ENCODE data around the gene EPPIN.

Gene EPPIN

DNA sequence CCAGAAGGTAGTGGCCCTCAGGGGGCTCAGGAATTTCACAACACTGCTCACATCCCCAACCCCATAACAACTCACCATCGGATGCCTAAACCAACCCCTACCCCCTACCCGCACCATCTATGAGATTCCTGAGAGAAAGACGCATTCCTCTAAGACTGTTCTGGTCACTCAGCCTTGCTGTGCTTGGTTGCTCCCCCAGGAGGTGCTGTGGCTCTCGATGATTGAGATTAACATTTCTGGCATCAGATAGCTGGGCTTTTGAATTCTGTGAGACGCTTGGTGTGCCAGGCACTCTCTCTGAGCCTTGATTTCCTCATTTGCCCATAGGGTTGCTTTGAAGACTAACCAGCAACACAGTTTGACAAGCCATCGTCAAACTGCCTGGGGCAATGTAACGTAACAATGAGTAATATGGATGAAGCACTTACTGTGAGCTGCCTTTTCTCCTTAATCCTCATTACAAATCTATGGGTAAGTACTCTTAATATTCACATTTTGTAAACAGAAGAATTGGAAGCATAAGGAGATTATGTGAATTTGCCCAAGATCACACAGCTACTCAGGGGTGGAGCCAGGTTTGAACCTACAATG is 8.9 kb downstream of the EPPIN start:
- no peak for DNase-seq

DNA sequence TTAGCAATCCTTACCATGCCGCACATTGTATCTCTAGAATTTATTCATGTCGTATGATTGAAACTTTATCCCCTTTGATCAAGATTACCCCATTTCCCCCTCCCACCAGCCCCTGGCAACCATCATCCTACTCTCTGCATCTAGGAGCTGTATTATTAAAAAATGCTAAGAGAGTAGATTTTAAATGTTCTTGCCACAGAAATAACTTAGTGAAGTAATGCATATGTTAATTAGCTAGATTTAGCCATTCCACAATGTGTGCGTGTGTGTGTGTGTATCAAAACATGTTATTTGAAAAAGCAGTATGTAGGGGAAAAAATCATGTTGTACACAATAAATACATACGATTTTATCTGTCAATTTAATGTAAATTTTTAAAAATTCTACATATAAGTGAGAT is 19.9 kb downstream of the EPPIN start:
- DNase-seq: no peak

DNA sequence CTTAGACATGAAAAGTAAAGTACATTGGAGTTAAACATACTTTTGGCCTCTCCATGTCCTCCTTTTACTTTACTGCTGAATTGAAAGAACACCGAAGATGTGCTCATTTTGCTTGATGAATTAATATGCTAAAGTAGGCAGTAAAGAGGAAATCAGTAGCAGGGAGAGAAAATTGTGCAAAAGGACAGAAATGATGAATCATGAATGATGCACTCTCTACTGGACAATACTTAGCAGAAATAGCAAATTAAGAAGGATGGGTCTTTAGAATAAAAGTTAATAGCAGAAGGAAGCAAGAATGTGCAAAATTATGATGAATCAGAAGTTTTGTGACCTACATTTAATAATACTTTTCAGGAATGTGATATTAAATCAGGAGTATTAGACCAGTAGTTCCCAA is 23.4 kb downstream of the EPPIN start:
- no peak for DNase-seq

DNA sequence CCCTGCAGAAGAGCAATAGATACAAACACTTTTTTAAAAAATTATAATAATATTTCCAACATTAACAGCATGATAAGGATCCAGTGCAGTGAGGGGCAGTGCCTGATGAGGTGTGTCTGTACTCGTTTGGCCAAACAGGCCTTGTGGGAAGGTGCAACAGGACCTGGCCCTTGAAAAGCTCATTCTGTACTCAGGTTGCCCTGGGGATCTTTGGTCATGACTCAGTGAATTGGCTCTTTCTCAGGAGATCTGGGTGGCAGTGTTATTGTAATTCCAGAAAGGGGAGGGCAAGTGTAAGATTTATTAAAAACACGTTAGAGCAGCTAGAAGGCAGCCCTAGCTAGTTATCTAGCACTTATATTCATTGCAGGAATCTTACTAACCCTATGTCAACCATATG is 28.9 kb downstream of the EPPIN start:
- DNase-seq: no peak

DNA sequence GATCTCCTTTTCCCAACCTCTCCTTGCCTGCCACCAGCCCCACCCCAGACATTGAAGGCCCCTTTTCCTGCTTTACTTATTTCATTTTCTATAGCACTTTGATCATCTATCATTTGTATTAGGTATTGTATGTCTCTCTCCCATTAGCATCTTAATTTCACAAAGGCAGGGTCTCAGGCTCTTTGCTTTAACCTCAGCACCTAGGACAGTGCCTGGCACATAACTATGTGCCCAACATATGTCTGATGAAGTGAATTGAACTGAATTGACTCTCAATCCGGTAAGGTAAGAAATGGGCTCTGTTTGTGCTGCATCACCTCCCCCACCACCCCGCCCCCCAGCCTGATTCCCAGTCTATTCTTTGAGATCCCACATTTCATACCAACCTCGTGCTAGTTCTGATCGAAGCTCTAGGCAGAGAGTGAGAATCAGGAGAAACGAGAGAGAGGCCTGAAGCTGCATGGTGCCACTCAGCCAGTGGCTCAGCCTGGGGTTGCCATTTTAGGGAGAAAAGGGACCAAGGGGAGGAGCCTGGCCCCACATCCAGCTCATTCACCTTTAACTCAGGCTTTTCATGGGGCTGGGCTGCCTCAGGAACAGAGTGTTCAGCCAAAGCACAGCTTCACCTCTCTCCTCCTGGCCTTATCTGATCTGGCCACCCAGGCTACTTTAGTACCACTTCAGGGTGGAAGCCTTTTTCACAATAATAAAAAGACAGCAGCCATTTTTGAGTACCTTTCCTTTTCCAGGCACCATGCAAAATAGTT is 31.9 kb downstream of the EPPIN start, which contains the start of gene SPINT3:
Gene SPINT3 (minus strand): TSS at position 476 of the 767 bp plus-strand sequence. CDS start 14 bp downstream, at position 462.
- DNase-seq: no peak

DNA sequence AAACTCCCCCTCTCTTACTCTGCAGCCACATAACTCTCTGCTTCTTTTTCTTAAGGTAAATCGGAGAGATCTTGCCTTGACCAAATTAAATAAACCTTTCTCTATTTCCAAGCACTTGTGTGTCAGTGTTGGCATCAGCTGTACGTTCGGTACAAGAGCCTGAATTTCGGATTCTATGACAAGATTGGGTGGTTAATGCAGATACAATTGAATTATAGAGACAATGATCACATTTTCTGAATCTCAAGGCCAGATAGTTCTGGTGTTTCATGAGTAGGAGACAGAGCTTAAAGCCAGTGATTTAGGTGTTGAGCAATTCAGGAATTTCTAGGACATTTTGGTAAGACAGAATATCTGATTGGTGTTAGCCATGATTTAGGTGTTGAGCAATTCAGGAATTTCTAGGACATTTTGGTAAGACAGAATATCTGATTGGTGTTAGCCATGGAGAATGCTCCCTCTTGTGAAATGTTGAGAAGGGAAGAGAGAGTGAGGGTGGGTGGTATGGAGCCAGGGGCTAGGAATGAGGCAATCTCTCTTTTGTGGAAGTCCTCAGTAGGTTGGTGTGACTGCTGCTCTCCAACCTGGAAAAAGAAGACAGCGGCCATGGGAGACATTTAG is 36.8 kb downstream of the EPPIN start:
- DNase-seq: no peak

DNA sequence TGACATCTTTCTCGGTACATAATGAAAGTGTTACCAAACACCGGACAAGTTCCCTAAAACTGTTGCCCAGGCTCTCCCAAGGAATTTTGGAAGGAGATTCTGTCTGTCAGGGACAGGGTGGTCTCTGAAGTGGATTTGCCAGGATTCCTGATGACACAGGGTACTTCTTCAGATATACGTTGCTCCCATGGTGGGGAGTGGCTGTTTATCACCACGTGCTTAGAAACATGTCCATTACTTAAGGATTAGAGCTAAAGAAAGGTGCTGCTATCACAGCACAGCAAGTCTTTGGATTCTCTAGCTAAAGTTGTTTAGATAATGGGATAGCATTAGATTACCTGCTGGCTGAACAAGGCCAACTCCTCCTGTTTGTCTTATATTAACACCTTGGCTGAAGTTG is 38.1 kb downstream of the EPPIN start:
- no peak for DNase-seq

DNA sequence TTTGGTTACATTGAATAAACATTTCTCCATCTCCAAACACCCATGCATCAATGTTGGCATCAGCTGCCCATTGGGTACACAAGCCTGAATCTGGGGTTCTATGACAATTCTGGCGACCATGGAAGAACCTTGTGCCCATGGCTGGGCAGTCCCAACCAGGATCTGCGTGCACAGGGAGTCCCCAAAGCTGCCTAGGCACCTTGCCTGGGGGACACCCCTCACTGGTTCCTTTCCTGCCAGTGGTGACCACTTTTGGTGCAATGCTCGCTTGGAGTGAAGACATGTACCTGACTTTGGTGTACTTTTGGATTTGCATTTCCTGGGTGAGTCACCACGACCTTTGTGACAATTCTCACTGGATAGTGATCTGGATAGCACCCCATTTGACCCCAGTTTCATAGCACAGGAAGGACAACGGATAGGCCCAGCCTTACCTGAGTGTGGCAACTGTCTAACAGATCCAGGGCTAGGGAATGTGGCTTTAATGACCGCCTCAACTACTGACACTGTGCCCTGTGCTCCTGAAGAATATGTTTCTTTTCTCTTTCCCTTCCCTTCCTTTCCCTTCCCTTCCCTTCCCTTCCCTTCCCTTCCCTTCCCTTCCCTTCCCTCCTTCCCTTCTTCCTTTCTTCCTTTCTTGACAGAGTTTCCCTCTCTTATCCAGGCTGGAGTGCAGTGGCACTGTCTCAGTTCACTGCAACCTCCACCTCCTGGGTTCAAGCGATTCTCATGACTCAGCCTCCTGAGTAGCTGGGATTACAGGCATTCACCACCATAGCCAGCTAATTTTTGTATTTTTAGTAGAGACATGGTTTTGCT is 38.9 kb downstream of the EPPIN start:
- DNase-seq: no peak

DNA sequence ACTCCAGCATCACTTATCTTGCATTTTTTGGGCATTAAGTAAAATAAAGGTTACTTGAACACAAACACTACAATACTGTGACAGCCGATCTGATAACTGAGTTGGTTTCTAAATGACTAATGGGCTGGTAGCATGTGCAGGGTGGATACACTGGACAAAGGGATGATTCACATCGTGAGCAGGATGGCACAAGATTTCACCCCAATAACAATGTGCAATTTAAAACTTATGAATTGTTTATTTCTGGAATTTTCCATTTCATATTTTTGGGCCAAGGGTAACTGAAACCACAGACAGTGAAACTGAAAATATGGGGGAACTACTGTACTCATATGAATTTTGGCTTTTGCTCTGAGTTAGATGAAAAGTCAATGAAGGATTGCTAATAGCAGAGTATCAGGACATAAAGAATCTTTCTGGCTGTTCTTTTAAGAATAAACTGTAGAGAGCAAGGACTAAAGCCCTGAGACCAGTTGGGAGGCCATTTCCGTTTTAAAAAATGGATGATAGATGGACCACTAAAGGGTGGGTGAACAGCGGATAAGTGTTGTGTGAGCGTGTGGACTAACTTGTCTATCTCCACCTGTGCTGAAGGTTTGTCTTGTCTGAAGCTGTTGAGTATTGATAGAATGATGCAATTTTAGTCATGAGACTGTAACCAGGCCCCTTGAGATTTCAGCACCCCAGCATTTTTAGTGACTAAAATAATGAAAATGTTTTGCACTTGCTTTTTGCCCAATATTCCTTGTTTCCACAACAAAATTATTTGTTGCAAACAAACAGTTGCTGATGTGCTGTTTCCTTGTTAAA is 40.0 kb downstream of the EPPIN start:
- no peak for DNase-seq

DNA sequence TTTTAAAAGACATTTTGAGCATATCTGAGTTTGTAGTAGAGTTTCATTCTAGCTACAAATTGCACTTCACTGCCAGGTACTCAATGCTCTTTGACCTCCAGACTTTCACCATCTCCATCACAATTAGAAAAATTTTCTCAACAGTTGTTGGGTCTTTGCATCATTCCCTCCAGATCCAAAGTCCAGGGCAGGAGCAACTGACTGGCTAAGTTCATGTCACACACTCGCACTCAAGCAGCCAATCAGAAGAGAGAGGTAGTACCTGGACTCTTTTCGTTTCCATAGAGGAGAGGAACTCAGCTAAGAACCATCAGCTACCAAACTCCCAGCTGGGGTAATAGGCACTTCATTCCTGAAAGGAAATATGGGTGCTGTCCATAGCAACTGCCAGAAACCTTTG is 40.8 kb downstream of the EPPIN start:
- DNase-seq: no peak

DNA sequence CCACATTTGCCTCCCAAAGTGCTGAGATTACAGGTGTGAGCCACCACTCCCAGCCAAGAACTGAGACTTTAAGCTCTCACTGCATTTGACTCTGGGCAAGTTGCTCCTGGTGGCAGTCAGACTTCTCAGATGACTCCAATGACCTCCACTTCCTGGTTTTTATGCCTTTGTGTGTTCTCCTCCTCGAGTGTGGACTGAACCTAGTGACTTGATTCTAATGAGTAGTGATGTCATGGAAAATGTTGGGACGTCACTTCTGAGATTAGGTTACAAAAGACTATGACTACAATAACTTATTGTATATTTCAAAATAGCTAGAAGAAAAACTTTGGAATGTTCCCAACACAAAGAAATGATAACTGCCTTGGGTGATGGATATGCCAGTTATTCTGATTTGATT is 43.8 kb downstream of the EPPIN start:
- DNase-seq: no peak

DNA sequence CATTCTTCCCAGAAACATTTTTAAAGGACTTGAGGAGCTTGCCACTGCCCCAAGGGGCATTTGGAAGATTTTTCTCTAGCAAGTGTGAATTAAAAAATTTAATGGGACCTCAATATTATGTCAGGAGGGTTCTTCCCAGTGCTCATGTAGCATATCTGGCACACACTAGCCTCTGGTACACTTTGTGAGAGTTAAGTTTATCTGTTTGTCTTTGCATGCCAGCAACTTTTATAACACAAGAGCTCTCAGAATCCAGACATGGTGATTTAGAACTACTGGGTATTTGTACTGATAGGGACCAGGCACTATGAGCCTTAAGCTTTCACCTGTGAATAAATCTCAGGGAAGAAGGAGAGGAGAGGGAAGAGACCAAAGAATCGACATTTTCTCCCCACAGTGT is 44.6 kb downstream of the EPPIN start:
- DNase-seq: no peak

DNA sequence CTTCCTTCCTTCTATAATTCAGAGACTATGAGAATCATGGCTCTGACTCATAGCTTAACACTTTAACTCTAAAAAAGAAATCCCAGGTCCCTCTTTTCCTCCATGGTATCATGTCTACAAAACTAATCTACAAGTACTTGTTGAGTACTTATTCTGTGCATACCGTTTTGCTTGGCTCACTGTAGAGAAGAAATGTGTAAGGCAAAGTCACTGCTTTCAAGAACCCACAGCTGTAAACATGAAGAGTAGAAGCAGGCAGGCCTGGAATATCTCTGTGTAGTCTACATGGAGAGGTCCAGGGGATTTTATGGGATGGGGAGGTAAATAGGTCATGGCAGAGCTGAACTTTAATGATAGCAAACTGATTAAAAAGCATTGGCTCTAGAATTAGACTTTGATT is 45.6 kb downstream of the EPPIN start:
- DNase-seq: no peak

DNA sequence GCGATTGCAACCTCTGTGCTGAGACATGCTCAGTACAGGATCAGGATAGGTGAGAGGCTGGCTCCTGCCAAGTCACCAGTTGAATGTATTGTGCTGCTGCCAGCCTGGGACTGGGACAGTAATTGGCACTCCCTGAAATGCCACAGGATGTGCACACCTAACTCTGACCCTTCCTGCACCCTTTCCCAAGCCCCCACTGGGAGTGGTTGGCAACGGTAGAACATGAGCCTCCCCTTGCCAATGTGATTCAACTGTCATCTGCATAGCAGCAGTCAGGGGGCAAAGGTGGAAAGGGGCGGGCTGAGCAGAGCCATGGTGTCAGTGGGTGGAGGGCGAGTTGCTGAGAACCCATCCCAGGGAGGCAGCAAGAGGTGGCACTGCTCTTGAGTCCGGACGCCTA is 47.2 kb downstream of the EPPIN start:
- DNase-seq: no peak

DNA sequence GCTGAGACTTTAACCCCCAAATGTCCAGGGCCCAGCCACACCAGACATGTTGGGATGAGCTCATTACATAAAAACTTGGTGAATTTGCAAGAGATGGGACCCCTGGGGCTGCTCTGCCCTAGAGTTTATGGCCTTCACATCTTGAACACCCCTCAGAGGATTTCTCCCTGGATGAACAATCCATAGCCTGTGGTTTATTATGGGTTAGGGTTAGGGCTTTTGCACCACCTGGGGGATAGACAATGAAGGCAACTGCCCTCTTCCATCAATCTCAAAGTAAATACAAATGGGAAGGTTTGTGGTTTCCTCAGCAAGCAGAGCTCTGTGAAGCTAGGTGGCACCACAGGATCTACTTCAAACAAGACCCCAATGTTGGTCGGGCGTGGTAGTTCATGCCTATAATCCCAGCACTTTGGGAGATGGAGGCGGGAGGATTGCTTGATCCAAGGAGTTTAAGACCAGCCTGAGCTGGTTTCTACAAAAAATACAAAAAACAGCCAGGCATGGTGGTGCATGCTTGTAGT is 49.2 kb downstream of the EPPIN start:
- no peak for DNase-seq

DNA sequence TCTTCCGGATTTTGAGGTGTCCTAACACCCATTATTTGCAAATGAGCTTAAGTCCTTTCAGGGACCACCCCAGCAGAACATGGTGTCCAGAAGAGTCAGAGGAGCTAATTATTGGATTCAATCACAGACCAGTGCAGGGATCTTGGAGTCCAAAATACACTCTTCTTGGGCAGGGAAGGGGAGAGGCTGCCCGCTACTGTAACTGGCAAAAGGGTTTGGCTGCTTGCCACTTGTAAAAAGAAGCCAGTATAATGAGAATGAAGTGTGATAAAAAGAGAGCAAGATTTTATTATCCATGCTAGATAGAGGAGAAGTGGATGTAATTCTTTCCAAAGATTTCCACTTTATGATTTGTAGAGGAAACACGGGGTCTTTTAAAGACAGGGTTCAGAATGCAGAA is 51.0 kb downstream of the EPPIN start:
- DNase-seq: no peak

DNA sequence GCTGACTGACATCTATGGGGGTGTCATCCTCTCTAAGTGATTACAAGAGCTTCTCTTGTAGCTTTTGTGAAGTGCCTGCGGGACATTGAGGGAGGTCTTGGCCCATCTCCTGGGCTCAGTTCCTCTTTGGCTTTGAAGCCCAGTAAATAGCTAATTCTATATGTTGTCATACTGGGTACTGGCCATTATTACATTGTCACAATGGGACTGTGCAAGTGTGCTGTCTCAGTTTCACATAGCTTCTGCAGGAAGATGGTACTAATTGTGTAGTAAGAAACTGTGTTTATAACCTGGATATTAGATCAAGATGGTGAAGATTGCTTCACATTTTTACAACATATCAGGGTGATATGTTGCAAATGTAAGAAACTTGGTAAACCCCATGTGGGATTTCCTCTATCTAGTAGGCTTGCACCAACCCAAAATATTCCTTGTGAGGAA is 51.7 kb downstream of the EPPIN start:
- DNase-seq: peak; percentile 82
